ENCODE data around the gene TMEM209.

- TF ChIP-seq CTCF (IDR thresholded peaks at IDR 0.05) (no peak), POLR2A (IDR thresholded peaks at IDR 0.05) (no peak)
Measured at GRCh38 chr7:130133029-130133782, 72.0 kb downstream of the TMEM209 start.

Data from adrenal gland (tissue), 5 donors.